ENCODE data around the gene INMT. TPM values are rescaled to one million over a fixed set of nuclear protein-coding genes. Genes with fewer than 3 reads are reported as not detected.

INMT gene
- total and polyA plus RNA-seq, 2 of the 13 experiments (the other 11 are each of a cell fraction or from before 2014, with no cell fraction given) = not detected

DNA sequence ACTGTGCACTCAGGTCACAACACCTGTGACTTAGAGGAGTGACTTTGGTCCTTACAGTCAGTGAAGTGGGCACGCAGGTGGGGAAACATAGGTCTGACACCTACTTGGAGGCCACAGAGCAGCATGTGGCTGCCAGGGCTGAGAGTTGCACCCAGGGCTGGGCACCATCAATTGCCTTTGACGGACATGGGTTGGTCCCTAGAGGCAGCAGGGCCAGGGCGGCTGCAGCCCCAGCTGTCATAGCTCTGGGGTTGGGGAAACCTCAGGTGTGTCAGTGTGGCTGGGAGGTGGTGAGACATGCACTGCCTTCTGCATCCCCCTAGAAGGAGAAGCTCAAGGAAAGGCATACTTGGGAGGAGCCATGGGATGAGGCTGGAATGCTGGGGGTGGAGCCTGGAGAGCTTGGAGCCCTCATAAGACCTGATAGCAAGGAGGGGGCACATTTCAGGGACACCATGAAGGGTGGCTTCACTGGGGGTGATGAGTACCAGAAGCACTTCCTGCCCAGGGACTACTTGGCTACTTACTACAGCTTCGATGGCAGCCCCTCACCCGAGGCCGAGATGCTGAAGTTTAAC, at the start of gene INMT (continued):
- TF ChIP-seq, protein P1, sequence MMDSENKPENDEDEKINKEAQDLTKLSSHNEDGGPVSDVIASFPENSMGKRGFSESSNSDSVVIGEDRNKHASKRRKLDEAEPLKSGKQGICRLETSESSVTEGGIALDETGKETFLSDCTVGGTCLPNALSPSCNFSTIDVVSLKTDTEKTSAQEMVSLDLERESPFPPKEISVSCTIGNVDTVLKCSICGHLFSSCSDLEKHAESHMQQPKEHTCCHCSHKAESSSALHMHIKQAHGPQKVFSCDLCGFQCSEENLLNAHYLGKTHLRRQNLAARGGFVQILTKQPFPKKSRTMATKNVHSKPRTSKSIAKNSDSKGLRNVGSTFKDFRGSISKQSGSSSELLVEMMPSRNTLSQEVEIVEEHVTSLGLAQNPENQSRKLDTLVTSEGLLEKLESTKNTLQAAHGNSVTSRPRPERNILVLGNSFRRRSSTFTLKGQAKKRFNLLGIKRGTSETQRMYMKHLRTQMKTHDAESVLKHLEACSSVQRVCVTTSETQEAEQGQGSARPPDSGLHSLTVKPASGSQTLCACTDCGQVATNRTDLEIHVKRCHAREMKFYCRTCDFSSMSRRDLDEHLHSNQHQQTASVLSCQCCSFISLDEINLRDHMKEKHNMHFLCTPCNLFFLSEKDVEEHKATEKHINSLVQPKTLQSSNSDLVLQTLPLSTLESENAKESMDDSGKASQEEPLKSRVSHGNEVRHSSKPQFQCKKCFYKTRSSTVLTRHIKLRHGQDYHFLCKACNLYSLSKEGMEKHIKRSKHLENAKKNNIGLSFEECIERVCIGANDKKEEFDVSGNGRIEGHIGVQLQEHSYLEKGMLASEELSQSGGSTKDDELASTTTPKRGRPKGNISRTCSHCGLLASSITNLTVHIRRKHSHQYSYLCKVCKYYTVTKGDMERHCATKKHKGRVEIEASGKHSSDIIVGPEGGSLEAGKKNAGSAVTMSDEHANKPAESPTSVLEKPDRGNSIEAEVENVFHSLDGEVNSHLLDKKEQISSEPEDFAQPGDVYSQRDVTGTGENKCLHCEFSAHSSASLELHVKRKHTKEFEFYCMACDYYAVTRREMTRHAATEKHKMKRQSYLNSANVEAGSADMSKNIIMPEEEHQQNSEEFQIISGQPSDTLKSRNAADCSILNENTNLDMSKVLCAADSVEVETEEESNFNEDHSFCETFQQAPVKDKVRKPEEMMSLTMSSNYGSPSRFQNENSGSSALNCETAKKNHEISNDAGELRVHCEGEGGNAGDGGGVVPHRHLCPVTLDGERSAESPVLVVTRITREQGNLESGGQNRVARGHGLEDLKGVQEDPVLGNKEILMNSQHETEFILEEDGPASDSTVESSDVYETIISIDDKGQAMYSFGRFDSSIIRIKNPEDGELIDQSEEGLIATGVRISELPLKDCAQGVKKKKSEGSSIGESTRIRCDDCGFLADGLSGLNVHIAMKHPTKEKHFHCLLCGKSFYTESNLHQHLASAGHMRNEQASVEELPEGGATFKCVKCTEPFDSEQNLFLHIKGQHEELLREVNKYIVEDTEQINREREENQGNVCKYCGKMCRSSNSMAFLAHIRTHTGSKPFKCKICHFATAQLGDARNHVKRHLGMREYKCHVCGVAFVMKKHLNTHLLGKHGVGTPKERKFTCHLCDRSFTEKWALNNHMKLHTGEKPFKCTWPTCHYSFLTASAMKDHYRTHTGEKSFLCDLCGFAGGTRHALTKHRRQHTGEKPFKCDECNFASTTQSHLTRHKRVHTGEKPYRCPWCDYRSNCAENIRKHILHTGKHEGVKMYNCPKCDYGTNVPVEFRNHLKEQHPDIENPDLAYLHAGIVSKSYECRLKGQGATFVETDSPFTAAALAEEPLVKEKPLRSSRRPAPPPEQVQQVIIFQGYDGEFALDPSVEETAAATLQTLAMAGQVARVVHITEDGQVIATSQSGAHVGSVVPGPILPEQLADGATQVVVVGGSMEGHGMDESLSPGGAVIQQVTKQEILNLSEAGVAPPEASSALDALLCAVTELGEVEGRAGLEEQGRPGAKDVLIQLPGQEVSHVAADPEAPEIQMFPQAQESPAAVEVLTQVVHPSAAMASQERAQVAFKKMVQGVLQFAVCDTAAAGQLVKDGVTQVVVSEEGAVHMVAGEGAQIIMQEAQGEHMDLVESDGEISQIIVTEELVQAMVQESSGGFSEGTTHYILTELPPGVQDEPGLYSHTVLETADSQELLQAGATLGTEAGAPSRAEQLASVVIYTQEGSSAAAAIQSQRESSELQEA (CRISPR knock-in tag; IDR thresholded peaks at IDR 0.05; ENCODE audit: not compliant biosample characterization) = no peak
- no peak for TF ChIP-seq ZNF839 (CRISPR knock-in tag; IDR thresholded peaks at IDR 0.05; ENCODE audit: borderline replicate concordance)
- no peak for TF ChIP-seq ZNF501 (CRISPR knock-in tag; IDR thresholded peaks at IDR 0.05)
- TF ChIP-seq, protein P2, sequence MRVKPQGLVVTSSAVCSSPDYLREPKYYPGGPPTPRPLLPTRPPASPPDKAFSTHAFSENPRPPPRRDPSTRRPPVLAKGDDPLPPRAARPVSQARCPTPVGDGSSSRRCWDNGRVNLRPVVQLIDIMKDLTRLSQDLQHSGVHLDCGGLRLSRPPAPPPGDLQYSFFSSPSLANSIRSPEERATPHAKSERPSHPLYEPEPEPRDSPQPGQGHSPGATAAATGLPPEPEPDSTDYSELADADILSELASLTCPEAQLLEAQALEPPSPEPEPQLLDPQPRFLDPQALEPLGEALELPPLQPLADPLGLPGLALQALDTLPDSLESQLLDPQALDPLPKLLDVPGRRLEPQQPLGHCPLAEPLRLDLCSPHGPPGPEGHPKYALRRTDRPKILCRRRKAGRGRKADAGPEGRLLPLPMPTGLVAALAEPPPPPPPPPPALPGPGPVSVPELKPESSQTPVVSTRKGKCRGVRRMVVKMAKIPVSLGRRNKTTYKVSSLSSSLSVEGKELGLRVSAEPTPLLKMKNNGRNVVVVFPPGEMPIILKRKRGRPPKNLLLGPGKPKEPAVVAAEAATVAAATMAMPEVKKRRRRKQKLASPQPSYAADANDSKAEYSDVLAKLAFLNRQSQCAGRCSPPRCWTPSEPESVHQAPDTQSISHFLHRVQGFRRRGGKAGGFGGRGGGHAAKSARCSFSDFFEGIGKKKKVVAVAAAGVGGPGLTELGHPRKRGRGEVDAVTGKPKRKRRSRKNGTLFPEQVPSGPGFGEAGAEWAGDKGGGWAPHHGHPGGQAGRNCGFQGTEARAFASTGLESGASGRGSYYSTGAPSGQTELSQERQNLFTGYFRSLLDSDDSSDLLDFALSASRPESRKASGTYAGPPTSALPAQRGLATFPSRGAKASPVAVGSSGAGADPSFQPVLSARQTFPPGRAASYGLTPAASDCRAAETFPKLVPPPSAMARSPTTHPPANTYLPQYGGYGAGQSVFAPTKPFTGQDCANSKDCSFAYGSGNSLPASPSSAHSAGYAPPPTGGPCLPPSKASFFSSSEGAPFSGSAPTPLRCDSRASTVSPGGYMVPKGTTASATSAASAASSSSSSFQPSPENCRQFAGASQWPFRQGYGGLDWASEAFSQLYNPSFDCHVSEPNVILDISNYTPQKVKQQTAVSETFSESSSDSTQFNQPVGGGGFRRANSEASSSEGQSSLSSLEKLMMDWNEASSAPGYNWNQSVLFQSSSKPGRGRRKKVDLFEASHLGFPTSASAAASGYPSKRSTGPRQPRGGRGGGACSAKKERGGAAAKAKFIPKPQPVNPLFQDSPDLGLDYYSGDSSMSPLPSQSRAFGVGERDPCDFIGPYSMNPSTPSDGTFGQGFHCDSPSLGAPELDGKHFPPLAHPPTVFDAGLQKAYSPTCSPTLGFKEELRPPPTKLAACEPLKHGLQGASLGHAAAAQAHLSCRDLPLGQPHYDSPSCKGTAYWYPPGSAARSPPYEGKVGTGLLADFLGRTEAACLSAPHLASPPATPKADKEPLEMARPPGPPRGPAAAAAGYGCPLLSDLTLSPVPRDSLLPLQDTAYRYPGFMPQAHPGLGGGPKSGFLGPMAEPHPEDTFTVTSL (CRISPR knock-in tag; IDR thresholded peaks at IDR 0.05; ENCODE audit: borderline replicate concordance) = no peak
- TF ChIP-seq NFE2L2 (IDR thresholded peaks at IDR 0.05; ENCODE audit: low read length) = no peak
- no peak for TF ChIP-seq ZNF773 (CRISPR knock-in tag; IDR thresholded peaks at IDR 0.05; ENCODE audit: borderline replicate concordance)
- TF ChIP-seq, protein P3, sequence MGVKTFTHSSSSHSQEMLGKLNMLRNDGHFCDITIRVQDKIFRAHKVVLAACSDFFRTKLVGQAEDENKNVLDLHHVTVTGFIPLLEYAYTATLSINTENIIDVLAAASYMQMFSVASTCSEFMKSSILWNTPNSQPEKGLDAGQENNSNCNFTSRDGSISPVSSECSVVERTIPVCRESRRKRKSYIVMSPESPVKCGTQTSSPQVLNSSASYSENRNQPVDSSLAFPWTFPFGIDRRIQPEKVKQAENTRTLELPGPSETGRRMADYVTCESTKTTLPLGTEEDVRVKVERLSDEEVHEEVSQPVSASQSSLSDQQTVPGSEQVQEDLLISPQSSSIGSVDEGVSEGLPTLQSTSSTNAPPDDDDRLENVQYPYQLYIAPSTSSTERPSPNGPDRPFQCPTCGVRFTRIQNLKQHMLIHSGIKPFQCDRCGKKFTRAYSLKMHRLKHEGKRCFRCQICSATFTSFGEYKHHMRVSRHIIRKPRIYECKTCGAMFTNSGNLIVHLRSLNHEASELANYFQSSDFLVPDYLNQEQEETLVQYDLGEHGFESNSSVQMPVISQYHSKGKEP (CRISPR knock-in tag; IDR thresholded peaks at IDR 0.05) = no peak
- no peak for TF ChIP-seq KLF15 (CRISPR knock-in tag; IDR thresholded peaks at IDR 0.05; ENCODE audit: borderline replicate concordance)
- no peak for TF ChIP-seq ZNF205 (CRISPR knock-in tag; IDR thresholded peaks at IDR 0.05)
- no peak for TF ChIP-seq KLF6 (CRISPR knock-in tag; IDR thresholded peaks at IDR 0.05)
- no peak for TF ChIP-seq ZMYM4 (CRISPR knock-in tag; IDR thresholded peaks at IDR 0.05)
- no peak for TF ChIP-seq ZNF3 (CRISPR knock-in tag; IDR thresholded peaks at IDR 0.05)
